Measurements from ENCODE around the gene WBP1L. TPM values are rescaled to one million over a fixed set of nuclear protein-coding genes. Genes with fewer than 3 reads are reported as not detected.
A peak's percentile ranks its signal among the peaks of the same experiment; 100 is the strongest.

WBP1L gene
- total and polyA plus RNA-seq, 4 donors, result 19.1 to 52.3 (median 45.2) TPM

GRCh38 chr10:102802920-102803534 lies 59.3 kb downstream of the WBP1L start:
- no peak for TF ChIP-seq CTCF (IDR thresholded peaks at IDR 0.05; ENCODE audit: control extremely low read depth, extremely low read depth)
- Histone ChIP-seq H3K4me3 (no peak overlapping the region), H3K9me3 (ENCODE audit: control insufficient read depth in 4 of 4, insufficient read depth in 3 of 4, low read length in 3 of 4) (no peaks in the 10 kb centered on the region), H3K4me1 (ENCODE audit: control insufficient read depth in 5 of 5, insufficient read depth in 5 of 5, low read length in 5 of 5) (peaks cover 2 to 29% (median 10%) of the 10 kb centered on the region in 5 donors), H3K27ac (ENCODE audit: low read depth in 1 of 2, low read length in 1 of 2) (peak overlapping the region; percentile 34 to 54), H3K36me3 (ENCODE audit: control insufficient read depth in 4 of 4, insufficient read depth in 4 of 4, low read length in 4 of 4) (peaks cover 0 to 34% (median 26%) of the 10 kb centered on the region in 4 donors), H3K27me3 (ENCODE audit: control insufficient read depth in 3 of 3, insufficient read depth in 3 of 3, low read length in 2 of 3) (no peaks in the 10 kb centered on the region), H3K9ac (ENCODE audit: insufficient read depth in 1 of 2, low read length in 2 of 2) (no peak overlapping the region)
- ATAC-seq (ENCODE audit: insufficient read depth, low FRiP score) (peak; percentile 55), DNase-seq (no peak)
- 43 to 68% methylated on average over 6 of the region's 6 CpGs for WGBS, 2 donors

GRCh38 chr10:102804382-102805055 lies 60.8 kb downstream of the WBP1L start:
- Histone ChIP-seq H3K9ac (ENCODE audit: insufficient read depth in 1 of 2, low read length in 2 of 2) (no peak overlapping the region), H3K36me3 (ENCODE audit: control insufficient read depth in 4 of 4, insufficient read depth in 4 of 4, low read length in 4 of 4) (peaks cover 0 to 25% (median 17%) of the 10 kb centered on the region in 4 donors), H3K4me3 (no peak overlapping the region), H3K4me1 (ENCODE audit: control insufficient read depth in 5 of 5, insufficient read depth in 5 of 5, low read length in 5 of 5) (peaks cover 2 to 27% (median 10%) of the 10 kb centered on the region in 5 donors), H3K9me3 (ENCODE audit: control insufficient read depth in 4 of 4, insufficient read depth in 3 of 4, low read length in 3 of 4) (no peaks in the 10 kb centered on the region), H3K27me3 (ENCODE audit: control insufficient read depth in 3 of 3, insufficient read depth in 3 of 3, low read length in 2 of 3) (no peaks in the 10 kb centered on the region), H3K27ac (ENCODE audit: low read depth in 1 of 2, low read length in 1 of 2) (peak overlapping the region in 1 of 2 donors; percentile 44)
- DNase-seq (no peak), ATAC-seq (ENCODE audit: insufficient read depth, low FRiP score) (no peak)
- WGBS, 2 donors, result 83 to 94% methylated on average over 2 of the region's 2 CpGs
- no peak for TF ChIP-seq CTCF (IDR thresholded peaks at IDR 0.05; ENCODE audit: control extremely low read depth, extremely low read depth)

- Histone ChIP-seq H3K9ac (ENCODE audit: insufficient read depth in 1 of 2, low read length in 2 of 2) (no peak overlapping the region), H3K4me1 (ENCODE audit: control insufficient read depth in 5 of 5, insufficient read depth in 5 of 5, low read length in 5 of 5) (peaks cover 0 to 12% (median 0%) of the 10 kb centered on the region in 5 donors), H3K4me3 (no peak overlapping the region), H3K27me3 (ENCODE audit: control insufficient read depth in 3 of 3, insufficient read depth in 3 of 3, low read length in 2 of 3) (no peaks in the 10 kb centered on the region), H3K27ac (ENCODE audit: low read depth in 1 of 2, low read length in 1 of 2) (no peak overlapping the region), H3K36me3 (ENCODE audit: control insufficient read depth in 4 of 4, insufficient read depth in 4 of 4, low read length in 4 of 4) (peaks cover 10 to 33% (median 30%) of the 10 kb centered on the region in 4 donors), H3K9me3 (ENCODE audit: control insufficient read depth in 4 of 4, insufficient read depth in 3 of 4, low read length in 3 of 4) (no peaks in the 10 kb centered on the region)
- TF ChIP-seq CTCF (IDR thresholded peaks at IDR 0.05; ENCODE audit: control extremely low read depth, extremely low read depth), result no peak
- WGBS, 2 donors, result 86 to 88% methylated on average over 4 of the region's 4 CpGs
- no peak for DNase-seq
- ATAC-seq (ENCODE audit: insufficient read depth, low FRiP score), result no peak
Measured at GRCh38 chr10:102808380-102808779, 64.6 kb downstream of the WBP1L start.

Measured in lung (tissue), 12 donors.